IPS-18a (cell line): ENCODE data around the gene GAR1.

Source experiments
- H3K27ac ChIP-seq: one replicate; pipeline ENCODE4 v1.5.1; 2013; ENCODE audit warnings: low read length
- H3K27me3 ChIP-seq: one replicate; pipeline ENCODE4 v1.6.1; 2013; ENCODE audit warnings: mild to moderate bottlenecking, low read length; ENCODE audit not compliant: control insufficient read depth, insufficient read depth
- H3K36me3 ChIP-seq: one replicate; pipeline ENCODE4 v1.6.1; 2013; ENCODE audit warnings: low read depth, low read length; ENCODE audit not compliant: control insufficient read depth
- H3K4me1 ChIP-seq: one replicate; pipeline ENCODE4 v1.6.1; 2013; ENCODE audit warnings: low read depth, low read length; ENCODE audit not compliant: control insufficient read depth
- H3K4me3 ChIP-seq: one replicate; pipeline ENCODE4 v1.5.1; 2013; ENCODE audit warnings: low read length
- H3K9ac ChIP-seq: one replicate; pipeline ENCODE4 v1.6.1; 2013; ENCODE audit warnings: mild to moderate bottlenecking, low read length, moderate library complexity
- H3K9me3 ChIP-seq: one replicate; pipeline ENCODE4 v1.6.1; 2013; ENCODE audit warnings: low read depth, low read length; ENCODE audit not compliant: control insufficient read depth

The GAR1 gene

GRCh38 chr4:109811707-109812106 is 3.9 kb upstream of the GAR1 start:
- no peak overlapping the region for H3K27ac ChIP-seq

GRCh38 chr4:109816082-109816442 is 500 bp downstream of the GAR1 start:
- Histone ChIP-seq H3K36me3 (peaks cover 38% of the 10 kb centered on the region), H3K27ac (peak overlapping the region; percentile 93), H3K4me1 (peaks cover 8% of the 10 kb centered on the region), H3K9me3 (no peaks in the 10 kb centered on the region), H3K9ac (peak overlapping the region; percentile 87), H3K4me3 (peak overlapping the region; percentile 84), H3K27me3 (no peaks in the 10 kb centered on the region)

More at GRCh38 chr4:109811707-109812106, 3.9 kb upstream of the GAR1 start:
- Histone ChIP-seq H3K9me3 (no peaks in the 10 kb centered on the region), H3K27me3 (no peaks in the 10 kb centered on the region), H3K36me3 (no peaks in the 10 kb centered on the region), H3K9ac (no peak overlapping the region), H3K4me3 (no peak overlapping the region), H3K4me1 (peaks cover 12% of the 10 kb centered on the region)

- H3K36me3 ChIP-seq = peaks cover 46% of the 10 kb centered on the region
- H3K9ac ChIP-seq = peak overlapping the region; percentile 87
- peak overlapping the region; percentile 84 for H3K4me3 ChIP-seq
- no peaks in the 10 kb centered on the region for H3K9me3 ChIP-seq
- no peaks in the 10 kb centered on the region for H3K27me3 ChIP-seq
- peaks cover 8% of the 10 kb centered on the region for H3K4me1 ChIP-seq
- no peak overlapping the region for H3K27ac ChIP-seq
Measured at GRCh38 chr4:109816894-109817293, 1.3 kb downstream of the GAR1 start.

- peaks cover 8% of the 10 kb centered on the region for H3K4me1 ChIP-seq
- no peaks in the 10 kb centered on the region for H3K27me3 ChIP-seq
- H3K27ac ChIP-seq = no peak overlapping the region
- H3K9me3 ChIP-seq = no peaks in the 10 kb centered on the region
- no peak overlapping the region for H3K9ac ChIP-seq
- no peak overlapping the region for H3K4me3 ChIP-seq
- H3K36me3 ChIP-seq = peaks cover 58% of the 10 kb centered on the region
Measured at GRCh38 chr4:109818268-109818667, 2.7 kb downstream of the GAR1 start.

GRCh38 chr4:109820563-109820962 is 5.0 kb downstream of the GAR1 start:
- H3K36me3 ChIP-seq = peaks cover 80% of the 10 kb centered on the region
- no peaks in the 10 kb centered on the region for H3K9me3 ChIP-seq
- H3K27me3 ChIP-seq = no peaks in the 10 kb centered on the region
- no peak overlapping the region for H3K9ac ChIP-seq
- H3K4me1 ChIP-seq = peaks cover 8% of the 10 kb centered on the region
- no peak overlapping the region for H3K27ac ChIP-seq
- H3K4me3 ChIP-seq = no peak overlapping the region

GRCh38 chr4:109821185-109821584 is 5.6 kb downstream of the GAR1 start:
- no peak overlapping the region for H3K27ac ChIP-seq
- H3K9ac ChIP-seq = no peak overlapping the region
- H3K4me1 ChIP-seq = peaks cover 8% of the 10 kb centered on the region
- no peak overlapping the region for H3K4me3 ChIP-seq
- peaks cover 80% of the 10 kb centered on the region for H3K36me3 ChIP-seq
- no peaks in the 10 kb centered on the region for H3K9me3 ChIP-seq
- no peaks in the 10 kb centered on the region for H3K27me3 ChIP-seq

- H3K9me3 ChIP-seq = no peaks in the 10 kb centered on the region
- H3K4me1 ChIP-seq = no peaks in the 10 kb centered on the region
- H3K27ac ChIP-seq = no peak overlapping the region
- peaks cover 45% of the 10 kb centered on the region for H3K36me3 ChIP-seq
- H3K4me3 ChIP-seq = no peak overlapping the region
- no peaks in the 10 kb centered on the region for H3K27me3 ChIP-seq
- H3K9ac ChIP-seq = no peak overlapping the region
Measured at GRCh38 chr4:109826719-109827118, 11.2 kb downstream of the GAR1 start.

GRCh38 chr4:109827672-109828071 is 12.1 kb downstream of the GAR1 start, which contains the start of gene RRH:
TSS of gene RRH (plus strand) at chr4:109827972. CDS start at chr4:109828028, 56 bp downstream.
- Histone ChIP-seq H3K4me1 (no peaks in the 10 kb centered on the region), H3K27ac (no peak within 1 kb of the TSS), H3K9ac (no peak within 1 kb of the TSS), H3K27me3 (no peaks in the 10 kb centered on the region), H3K4me3 (no peak within 1 kb of the TSS), H3K36me3 (peaks cover 38% of the 10 kb centered on the region), H3K9me3 (no peaks in the 10 kb centered on the region)

GRCh38 chr4:109833756-109834155 is 18.2 kb downstream of the GAR1 start:
- Histone ChIP-seq H3K4me3 (no peak overlapping the region), H3K27ac (no peak overlapping the region), H3K9ac (no peak overlapping the region), H3K36me3 (no peaks in the 10 kb centered on the region), H3K9me3 (no peaks in the 10 kb centered on the region), H3K27me3 (no peaks in the 10 kb centered on the region), H3K4me1 (no peaks in the 10 kb centered on the region)

- Histone ChIP-seq H3K27me3 (no peaks in the 10 kb centered on the region), H3K36me3 (no peaks in the 10 kb centered on the region), H3K4me3 (no peak overlapping the region)
Measured at GRCh38 chr4:109836985-109837384, 21.4 kb downstream of the GAR1 start.

GRCh38 chr4:109846395-109847098 is 31.0 kb downstream of the GAR1 start:
- Histone ChIP-seq H3K27ac (no peak overlapping the region), H3K4me1 (no peaks in the 10 kb centered on the region), H3K4me3 (no peak overlapping the region), H3K36me3 (no peaks in the 10 kb centered on the region), H3K9ac (no peak overlapping the region), H3K9me3 (no peaks in the 10 kb centered on the region), H3K27me3 (no peaks in the 10 kb centered on the region)

More at GRCh38 chr4:109836985-109837384, 21.4 kb downstream of the GAR1 start:
- no peaks in the 10 kb centered on the region for H3K9me3 ChIP-seq
- H3K4me1 ChIP-seq = no peaks in the 10 kb centered on the region
- H3K27ac ChIP-seq = no peak overlapping the region
- no peak overlapping the region for H3K9ac ChIP-seq

GRCh38 chr4:109847896-109848442 is 32.4 kb downstream of the GAR1 start, which contains the start of gene LRIT3:
TSS of gene LRIT3 (plus strand) at chr4:109848107. CDS start at chr4:109848202, 95 bp downstream.
- H3K27ac ChIP-seq = no peak within 1 kb of the TSS
- no peaks in the 10 kb centered on the region for H3K27me3 ChIP-seq

More at GRCh38 chr4:109847896-109848442, 32.4 kb downstream of the GAR1 start, which contains the start of gene LRIT3:
- Histone ChIP-seq H3K4me1 (no peaks in the 10 kb centered on the region), H3K36me3 (no peaks in the 10 kb centered on the region), H3K9ac (no peak within 1 kb of the TSS), H3K9me3 (no peaks in the 10 kb centered on the region), H3K4me3 (no peak within 1 kb of the TSS)
